Thymus (tissue), 11 donors: ENCODE data around the gene NCBP3. TPM values are rescaled to one million over a fixed set of nuclear protein-coding genes. Genes with fewer than 3 reads are reported as not detected.

ENCODE experiments used
- DNase-seq, 9 donors: peaks; one replicate each; pipeline ENCODE4 v3.0.0-alpha.2; 2013; ENCODE audit warnings: low spot score in 9 of 9, low read depth in 6 of 9, missing footprints in 1 of 9
- H3K27ac ChIP-seq, 2 donors: one replicate each; pipeline ENCODE4 v1.5.1; 2013; ENCODE audit warnings: control low read depth in 1 of 2, low read depth in 1 of 2, low read length in 1 of 2, mild to moderate bottlenecking in 1 of 2, moderate library complexity in 1 of 2
- H3K27me3 ChIP-seq, 2 donors: one replicate each; pipeline ENCODE4 v1.5.1; 2013; ENCODE audit warnings: low read length in 1 of 2; ENCODE audit not compliant: control insufficient read depth in 2 of 2, insufficient read depth in 1 of 2
- H3K36me3 ChIP-seq, 2 donors: one replicate each; pipeline ENCODE4 v1.5.1; 2013; ENCODE audit warnings: low read length in 1 of 2, mild to moderate bottlenecking in 1 of 2, moderate library complexity in 1 of 2; ENCODE audit not compliant: control insufficient read depth in 2 of 2, insufficient read depth in 2 of 2
- H3K4me1 ChIP-seq, 2 donors: one replicate each; pipeline ENCODE4 v1.5.1; 2013; ENCODE audit warnings: low read length in 2 of 2; ENCODE audit not compliant: control insufficient read depth in 2 of 2, insufficient read depth in 2 of 2
- H3K4me3 ChIP-seq, 2 donors: one replicate each; pipeline ENCODE4 v1.5.1; 2013; ENCODE audit warnings: low read length in 2 of 2, control low read depth in 1 of 2, mild to moderate bottlenecking in 1 of 2
- H3K9me3 ChIP-seq, 2 donors: one replicate each; pipeline ENCODE4 v1.5.1; 2013; ENCODE audit warnings: low read length in 1 of 2, mild to moderate bottlenecking in 1 of 2; ENCODE audit not compliant: control insufficient read depth in 2 of 2, insufficient read depth in 1 of 2
- WGBS: extraction: QIAGEN DNeasy Blood & Tissue Kit; methylation state at CpG from one replicate; pipeline ENCODE4 v1.1.7; 2013; 5-methylcytosine and 5-hydroxymethylcytosine counted together
- polyA plus RNA-seq: library from polyadenylated mRNA; stranded (reverse); fragments of 200-250 nt; gene quantifications from one replicate; pipeline ENCODE4 v1.2.3, GENCODE V29; 2013
- total RNA-seq: library from RNA; stranded (reverse); fragments of 120-200 nt; gene quantifications from one replicate; pipeline ENCODE4 v1.2.4, GENCODE V29; 2013
- donor health status: healthy.

The NCBP3 gene
- total and polyA plus RNA-seq, 2 donors, result 26.7 to 46.1 TPM

DNA sequence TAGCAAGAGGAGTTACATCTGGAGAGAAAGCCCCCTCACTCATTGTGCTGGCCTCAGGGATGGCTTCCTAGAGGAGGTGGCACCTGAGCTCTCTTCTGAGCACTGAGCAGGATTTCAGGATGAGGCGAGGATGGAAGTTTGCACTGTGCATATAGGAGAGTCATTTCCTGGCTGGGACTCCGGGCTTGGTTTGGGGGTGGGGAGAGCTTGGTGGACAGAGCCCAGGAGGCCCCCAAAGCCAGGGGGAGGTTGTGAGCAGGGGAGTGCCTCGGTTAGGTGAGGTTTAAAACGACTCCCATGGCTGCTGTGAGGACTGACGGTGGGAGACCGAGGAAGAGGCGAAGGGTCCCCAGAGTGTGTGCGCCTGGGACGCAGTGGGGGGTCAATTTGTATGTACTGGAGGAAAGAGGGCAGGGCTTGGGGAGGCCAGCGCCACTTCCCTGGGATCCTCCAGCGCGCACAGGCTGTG, 45.6 kb upstream of the NCBP3 start:
- Histone ChIP-seq H3K27me3 (peaks cover 2 to 7% of the 10 kb centered on the region in 2 donors), H3K27ac (no peak overlapping the region), H3K4me3 (peak overlapping the region in 1 of 2 donors; percentile 63), H3K9me3 (no peaks in the 10 kb centered on the region), H3K4me1 (peaks cover 11 to 71% of the 10 kb centered on the region in 2 donors), H3K36me3 (no peaks in the 10 kb centered on the region)
- WGBS, result 64% methylated on average over 12 of the region's 12 CpGs
- no peak for DNase-seq

- no peak overlapping the region for H3K4me3 ChIP-seq
- no peaks in the 10 kb centered on the region for H3K36me3 ChIP-seq
- 85% methylated on average over 4 of the region's 4 CpGs for WGBS
- H3K4me1 ChIP-seq, result peaks cover 11 to 67% of the 10 kb centered on the region in 2 donors
- DNase-seq, result no peak
- peaks cover 2 to 7% of the 10 kb centered on the region in 2 donors for H3K27me3 ChIP-seq
- no peaks in the 10 kb centered on the region for H3K9me3 ChIP-seq
- no peak overlapping the region for H3K27ac ChIP-seq
These were observed 44.8 kb upstream of the NCBP3 start for GRCh38 chr17:3890878-3891219.

- H3K27ac ChIP-seq, result no peak overlapping the region
- H3K36me3 ChIP-seq, result no peaks in the 10 kb centered on the region
- WGBS, result 91% methylated on average over 22 of the region's 22 CpGs
- no peak overlapping the region for H3K4me3 ChIP-seq
- peaks cover 2 to 7% of the 10 kb centered on the region in 2 donors for H3K27me3 ChIP-seq
- peaks cover 11 to 67% of the 10 kb centered on the region in 2 donors for H3K4me1 ChIP-seq
- no peaks in the 10 kb centered on the region for H3K9me3 ChIP-seq
- DNase-seq, result no peak
These were observed 44.2 kb upstream of the NCBP3 start for GRCh38 chr17:3890082-3890877.

DNA sequence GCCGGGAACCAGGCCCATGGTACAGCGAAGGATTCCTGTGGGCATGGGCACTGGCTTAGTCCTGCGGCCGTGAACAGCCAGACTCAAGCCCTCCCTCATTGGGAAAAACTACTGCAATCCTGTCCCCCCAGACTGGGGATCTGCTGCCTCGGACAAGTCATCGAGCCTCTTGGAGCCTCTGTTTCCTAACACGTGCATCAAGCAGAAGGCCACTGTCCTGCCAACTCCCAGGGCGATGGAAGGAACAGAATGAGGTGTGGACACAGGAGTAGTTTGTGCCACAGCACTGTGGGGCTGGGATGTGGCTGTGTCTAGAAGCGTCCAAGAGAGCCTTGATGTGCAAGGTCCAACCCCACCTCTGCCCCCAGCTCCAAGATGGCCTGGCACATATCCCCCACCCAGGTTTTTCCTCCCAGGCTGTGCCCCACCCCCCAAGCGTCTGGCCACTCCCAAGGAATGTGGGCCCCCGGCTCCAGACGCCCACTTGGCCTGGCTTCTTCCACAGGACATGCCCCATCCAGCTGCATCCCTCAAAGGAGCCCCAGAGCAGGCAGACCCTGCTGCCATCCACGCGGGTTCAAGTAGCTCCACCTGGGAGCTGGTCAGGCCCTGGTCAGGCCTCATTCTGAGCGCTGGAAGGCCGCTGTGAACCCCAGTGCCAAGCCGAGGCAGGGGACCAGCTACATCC, 43.4 kb upstream of the NCBP3 start:
- peaks cover 2 to 7% of the 10 kb centered on the region in 2 donors for H3K27me3 ChIP-seq
- peaks cover 0 to 4% of the 10 kb centered on the region in 2 donors for H3K36me3 ChIP-seq
- DNase-seq, result no peak
- no peaks in the 10 kb centered on the region for H3K9me3 ChIP-seq
- peaks cover 11 to 63% of the 10 kb centered on the region in 2 donors for H3K4me1 ChIP-seq
- WGBS, result 93% methylated on average over 17 of the region's 17 CpGs
- no peak overlapping the region for H3K4me3 ChIP-seq
- peak overlapping the region in 1 of 2 donors; percentile 11 for H3K27ac ChIP-seq

GRCh38 chr17:3888343-3889171, 42.5 kb upstream of the NCBP3 start:
- no peaks in the 10 kb centered on the region for H3K9me3 ChIP-seq
- peaks cover 6 to 12% of the 10 kb centered on the region in 2 donors for H3K36me3 ChIP-seq
- no peak overlapping the region for H3K4me3 ChIP-seq
- WGBS, result 82% methylated on average over 50 of the region's 50 CpGs
- DNase-seq, result peak in 2 of 9 donors; percentile 28 to 47
- peak overlapping the region; percentile 30 to 74 for H3K27ac ChIP-seq
- peaks cover 11 to 58% of the 10 kb centered on the region in 2 donors for H3K4me1 ChIP-seq
- H3K27me3 ChIP-seq, result peaks cover 2 to 7% of the 10 kb centered on the region in 2 donors

GRCh38 chr17:3887804-3888203, 41.8 kb upstream of the NCBP3 start:
- Histone ChIP-seq H3K27me3 (peaks cover 2 to 7% of the 10 kb centered on the region in 2 donors), H3K27ac (peak overlapping the region in 1 of 2 donors; percentile 30), H3K36me3 (peaks cover 6 to 12% of the 10 kb centered on the region in 2 donors), H3K4me1 (peaks cover 11 to 62% of the 10 kb centered on the region in 2 donors), H3K9me3 (no peaks in the 10 kb centered on the region), H3K4me3 (no peak overlapping the region)
- 95% methylated on average over 9 of the region's 9 CpGs for WGBS
- no peak for DNase-seq

GRCh38 chr17:3887394-3887793, 41.3 kb upstream of the NCBP3 start:
- 80% methylated on average over 2 of the region's 2 CpGs for WGBS
- DNase-seq, result no peak
- Histone ChIP-seq H3K27me3 (peaks cover 2 to 7% of the 10 kb centered on the region in 2 donors), H3K4me1 (peaks cover 9 to 66% of the 10 kb centered on the region in 2 donors), H3K9me3 (no peaks in the 10 kb centered on the region), H3K4me3 (no peak overlapping the region), H3K27ac (no peak overlapping the region), H3K36me3 (peaks cover 6 to 15% of the 10 kb centered on the region in 2 donors)

DNA sequence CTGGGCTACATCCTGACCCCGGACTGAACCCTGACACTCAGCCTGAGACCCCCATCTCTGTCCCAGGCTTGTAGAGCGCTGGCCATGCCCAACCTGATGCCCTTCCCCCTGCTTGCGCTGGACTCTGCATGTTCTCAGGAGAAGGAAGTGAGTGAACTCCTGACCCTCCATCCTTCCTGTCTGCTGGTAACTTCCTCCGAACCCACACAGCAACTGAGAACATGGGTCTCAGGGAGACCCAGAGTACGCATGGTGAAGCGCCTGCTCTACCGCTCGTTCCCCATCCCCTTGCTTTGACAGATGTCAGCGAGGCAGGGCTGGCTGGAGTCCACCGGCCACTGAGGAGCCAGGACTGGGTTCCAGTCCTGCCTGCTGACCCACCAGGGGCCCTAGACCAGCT, 40.7 kb upstream of the NCBP3 start:
- DNase-seq, result no peak
- H3K4me3 ChIP-seq, result no peak overlapping the region
- peaks cover 9 to 15% of the 10 kb centered on the region in 2 donors for H3K36me3 ChIP-seq
- no peak overlapping the region for H3K27ac ChIP-seq
- no peaks in the 10 kb centered on the region for H3K9me3 ChIP-seq
- H3K4me1 ChIP-seq, result peaks cover 4 to 64% of the 10 kb centered on the region in 2 donors
- WGBS, result 72% methylated on average over 10 of the region's 10 CpGs
- peaks cover under 1 to 2% of the 10 kb centered on the region in 2 donors for H3K27me3 ChIP-seq
